Fibroblast of skin of right biceps (primary cell): ENCODE results near the gene CRBN.

ENCODE experiments used
- DNase-seq: peaks from one replicate; pipeline ENCODE4 v3.0.0-alpha.2; 2013

Gene CRBN

GRCh38 chr3:3170998-3171397 lies 8.5 kb downstream of the CRBN start:
- DNase-seq, result peak; percentile 15

- DNase-seq, result no peak
Measured at GRCh38 chr3:3165650-3166049, 13.8 kb downstream of the CRBN start.

- DNase-seq, result no peak
Measured at GRCh38 chr3:3165241-3165640, 14.2 kb downstream of the CRBN start.

DNA sequence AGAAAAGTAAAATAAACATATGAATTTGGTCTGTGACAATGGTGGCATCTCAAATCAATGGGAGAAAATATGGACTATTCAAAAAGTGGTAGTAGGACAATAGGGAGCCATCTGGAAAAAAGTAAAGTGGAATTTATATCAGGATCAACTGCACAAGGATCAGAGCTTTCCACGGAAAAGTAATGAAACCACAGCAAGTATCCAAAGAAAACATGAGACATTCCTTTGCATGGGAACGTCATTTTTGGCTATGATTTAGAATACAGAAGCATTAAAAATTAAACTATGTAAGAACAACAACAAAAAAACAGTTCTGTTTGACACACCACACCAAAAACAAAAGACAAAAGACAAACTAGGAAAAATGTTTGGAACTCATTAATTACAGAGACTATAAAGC lies 18.7 kb downstream of the CRBN start:
- no peak for DNase-seq

GRCh38 chr3:3157484-3157883 lies 22.0 kb downstream of the CRBN start:
- no peak for DNase-seq

DNA sequence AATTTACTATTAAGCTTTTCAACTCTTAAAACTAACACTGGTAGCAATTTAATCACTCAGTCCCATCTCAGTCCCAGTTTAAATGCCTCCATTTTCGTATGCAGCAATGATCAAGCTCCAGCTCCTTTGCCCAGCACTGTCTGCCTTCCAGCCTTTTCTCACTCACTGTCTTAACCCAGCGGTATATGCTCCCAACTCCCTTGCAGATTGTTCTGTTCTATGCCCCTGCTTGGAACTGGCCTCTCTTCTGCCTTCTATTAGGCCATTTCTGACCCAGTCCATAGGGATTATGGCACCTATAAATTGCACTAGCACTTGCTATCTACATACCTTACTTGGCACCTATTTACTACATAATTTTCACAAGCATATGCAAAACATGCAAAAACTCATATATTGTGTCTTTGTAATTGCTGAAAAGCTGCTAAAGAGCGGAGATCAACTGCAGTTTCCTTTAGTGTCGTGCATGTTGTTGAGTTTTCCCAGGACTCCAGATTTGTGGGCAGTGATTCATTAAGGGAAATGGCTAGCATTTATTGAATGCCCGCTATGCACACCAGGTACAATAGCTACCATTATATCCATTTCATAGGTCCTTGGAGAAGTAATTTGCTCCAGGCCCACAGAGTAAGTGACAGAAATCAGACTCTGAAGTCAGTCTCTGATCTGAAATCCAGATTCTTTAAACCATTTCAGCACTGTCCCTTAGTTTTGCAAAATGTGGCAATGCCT lies 24.4 kb downstream of the CRBN start:
- no peak for DNase-seq

DNA sequence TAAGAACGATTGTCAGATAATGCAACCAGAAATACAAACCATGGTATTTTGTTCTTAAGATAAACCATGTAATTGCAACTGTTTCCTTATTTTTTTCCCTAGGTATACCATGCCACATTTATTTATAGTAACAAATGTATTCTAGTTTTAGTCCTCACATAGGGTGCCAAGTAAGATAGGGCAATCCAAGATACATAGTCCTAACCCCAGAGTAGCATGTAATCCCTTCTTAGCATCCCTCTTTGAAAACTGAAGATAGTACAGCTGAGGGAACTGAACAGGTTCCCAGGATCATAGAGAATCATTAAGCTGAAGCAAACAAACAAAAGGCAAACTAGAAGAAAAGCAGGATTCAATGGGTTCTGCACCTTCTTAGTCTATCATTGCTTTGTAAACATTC lies 28.0 kb downstream of the CRBN start:
- no peak for DNase-seq

- DNase-seq, result no peak
Measured at GRCh38 chr3:3149560-3149959, 29.9 kb downstream of the CRBN start.

DNA sequence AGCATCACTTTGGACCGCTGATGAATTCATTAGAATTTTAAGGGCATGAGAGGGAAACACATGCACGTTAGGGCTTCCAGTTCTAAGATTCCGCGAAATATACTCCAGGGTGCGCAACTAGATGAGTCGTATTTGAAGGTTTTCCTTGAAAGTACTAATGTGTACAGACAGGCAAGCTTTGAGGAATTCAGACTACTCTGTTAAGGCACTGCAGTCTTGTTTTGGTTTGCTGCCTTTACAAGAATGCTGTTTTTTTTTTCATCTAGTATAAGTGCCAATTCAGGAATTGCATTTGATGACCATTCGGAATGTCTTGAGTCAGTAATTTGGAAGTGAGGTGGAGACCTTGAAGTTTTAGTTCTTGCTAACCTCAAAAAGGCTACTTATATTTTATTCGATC lies 33.7 kb downstream of the CRBN start:
- DNase-seq, result peak; percentile 30

DNA sequence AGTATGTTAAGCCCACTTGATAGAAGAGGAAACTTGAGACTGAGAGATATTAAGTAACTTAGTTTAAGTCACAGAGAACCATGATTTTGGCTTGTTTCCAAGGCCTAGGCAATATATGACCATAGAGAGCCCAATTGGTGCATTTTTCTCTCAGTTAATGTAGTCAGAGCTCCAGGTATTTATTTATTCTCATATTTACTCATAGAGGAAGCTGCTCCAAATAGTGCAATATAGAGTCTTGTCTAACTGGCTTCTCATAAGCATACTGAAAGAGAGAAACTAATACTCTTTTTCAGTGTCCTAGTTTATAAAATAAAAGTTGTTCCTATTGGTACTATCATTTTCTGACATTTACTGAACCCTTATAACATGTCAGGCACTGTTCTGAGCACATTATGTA lies 37.6 kb downstream of the CRBN start:
- no peak for DNase-seq

- no peak for DNase-seq
Measured at GRCh38 chr3:3137526-3137925, 42.0 kb downstream of the CRBN start.

DNA sequence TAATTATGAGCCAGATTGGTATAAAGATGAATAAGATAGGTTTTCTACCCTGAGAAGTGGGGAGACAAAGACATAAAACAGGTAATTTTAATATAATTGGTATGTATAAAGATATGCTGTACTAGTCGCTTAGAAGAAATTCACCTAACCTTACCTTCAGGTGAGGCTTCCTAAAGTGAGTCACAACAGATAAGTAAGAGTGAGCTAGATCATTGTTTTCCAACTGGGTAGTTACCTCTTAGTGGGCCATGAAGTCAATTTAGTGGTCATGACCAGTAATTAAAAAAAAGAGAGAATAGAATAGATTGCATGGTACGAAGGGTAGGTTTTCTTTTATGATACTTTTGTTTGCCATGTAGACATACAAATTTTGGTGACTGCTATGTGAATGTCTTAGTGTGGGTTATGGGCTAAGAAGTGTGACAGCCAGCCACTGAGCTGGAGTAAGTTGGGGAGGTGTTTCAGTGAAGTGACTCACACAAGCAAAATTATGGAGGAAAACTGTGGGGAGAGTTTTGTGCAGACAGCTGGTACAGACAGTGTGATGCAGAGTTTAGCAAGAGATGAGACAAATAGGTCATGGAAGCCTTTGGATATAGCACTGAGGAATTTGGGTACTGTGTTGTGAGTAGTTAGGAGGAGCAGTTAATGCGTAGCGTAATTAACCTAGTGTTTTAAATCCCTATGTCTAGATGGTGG lies 44.6 kb downstream of the CRBN start:
- peak; percentile 7 for DNase-seq

GRCh38 chr3:3133500-3133899 lies 46.0 kb downstream of the CRBN start:
- no peak for DNase-seq

DNA sequence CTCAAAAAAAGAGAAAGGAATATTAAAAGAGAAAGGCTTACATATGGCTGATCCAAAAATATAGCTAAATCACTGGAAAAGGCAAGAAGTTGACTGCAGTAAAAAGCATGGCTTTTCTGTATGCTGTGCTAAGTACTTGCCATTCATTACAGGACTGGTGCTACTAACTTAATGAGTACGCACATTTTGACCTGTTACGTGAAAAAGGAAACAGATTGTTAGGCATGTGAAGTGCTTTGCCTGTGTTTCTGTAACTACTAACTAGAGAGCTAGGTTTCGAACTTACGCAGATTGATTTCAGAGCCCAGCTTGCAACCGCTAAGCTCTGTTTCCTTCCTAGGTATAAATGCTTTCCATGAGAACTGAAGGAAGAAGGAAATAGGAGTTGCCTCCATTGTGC lies 49.9 kb downstream of the CRBN start:
- DNase-seq, result no peak

- DNase-seq, result peak; percentile 26
Measured at GRCh38 chr3:3127432-3128010, 52.0 kb downstream of the CRBN start.

DNA sequence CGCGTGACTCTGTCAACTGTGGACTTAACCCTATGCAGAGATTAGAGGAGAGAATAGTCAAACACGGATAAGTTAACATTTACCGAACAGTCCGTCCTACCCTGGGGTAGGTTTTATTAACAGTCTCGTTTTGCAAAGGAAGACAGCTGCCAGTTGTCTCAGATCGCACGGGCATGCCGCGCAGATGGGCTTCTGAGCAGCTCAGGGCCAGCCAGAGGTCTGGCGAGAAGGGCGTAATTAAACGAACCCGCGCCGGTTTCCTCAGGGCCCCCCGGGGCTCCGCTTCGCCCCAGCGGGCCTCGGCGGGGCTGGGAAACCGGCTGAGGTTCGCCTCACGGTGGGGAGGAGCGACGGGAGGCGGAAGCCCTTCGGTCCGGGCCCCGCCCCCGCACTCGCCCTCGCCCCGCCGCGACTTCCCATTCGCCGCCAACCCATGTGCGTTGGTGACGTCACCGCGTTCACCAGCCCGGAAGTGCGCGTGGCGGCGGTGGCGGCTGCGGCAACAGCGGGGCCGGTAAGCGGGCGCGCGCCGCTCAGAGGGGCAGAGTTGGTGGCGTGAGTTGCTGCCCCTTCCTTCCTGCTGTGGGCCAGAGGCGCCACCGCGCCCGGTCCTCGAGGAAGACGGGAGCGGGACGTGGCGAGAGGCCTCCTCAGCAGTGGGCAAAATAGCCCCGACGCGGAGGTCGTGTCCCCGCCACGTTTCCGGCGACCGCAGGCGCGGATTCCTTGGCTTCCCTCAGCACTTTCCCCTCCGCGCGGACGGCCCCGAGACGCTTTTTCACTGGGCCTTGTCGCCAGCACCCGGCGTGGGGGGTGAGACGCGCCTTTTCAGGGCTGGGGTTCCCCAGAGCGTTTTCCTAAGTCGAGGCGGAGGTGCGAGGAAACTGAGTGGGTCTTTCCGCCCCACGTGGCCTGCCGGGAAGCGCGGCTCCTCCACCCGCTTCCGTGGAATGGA lies 52.7 kb downstream of the CRBN start, which contains the start of gene TRNT1:
TRNT1 (plus strand) TSS at position 464 of the 955 bp plus-strand sequence. CDS start 2,101 bp downstream, outside the sequence.
- peak; percentile 94 for DNase-seq

GRCh38 chr3:3125977-3126376 lies 53.5 kb downstream of the CRBN start:
- DNase-seq, result no peak

GRCh38 chr3:3119393-3119851 lies 60.1 kb downstream of the CRBN start:
- DNase-seq, result peak; percentile 12

- no peak for DNase-seq
Measured at GRCh38 chr3:3117651-3118050, 61.8 kb downstream of the CRBN start.

GRCh38 chr3:3113042-3113709 lies 66.3 kb downstream of the CRBN start:
- DNase-seq, result no peak

DNA sequence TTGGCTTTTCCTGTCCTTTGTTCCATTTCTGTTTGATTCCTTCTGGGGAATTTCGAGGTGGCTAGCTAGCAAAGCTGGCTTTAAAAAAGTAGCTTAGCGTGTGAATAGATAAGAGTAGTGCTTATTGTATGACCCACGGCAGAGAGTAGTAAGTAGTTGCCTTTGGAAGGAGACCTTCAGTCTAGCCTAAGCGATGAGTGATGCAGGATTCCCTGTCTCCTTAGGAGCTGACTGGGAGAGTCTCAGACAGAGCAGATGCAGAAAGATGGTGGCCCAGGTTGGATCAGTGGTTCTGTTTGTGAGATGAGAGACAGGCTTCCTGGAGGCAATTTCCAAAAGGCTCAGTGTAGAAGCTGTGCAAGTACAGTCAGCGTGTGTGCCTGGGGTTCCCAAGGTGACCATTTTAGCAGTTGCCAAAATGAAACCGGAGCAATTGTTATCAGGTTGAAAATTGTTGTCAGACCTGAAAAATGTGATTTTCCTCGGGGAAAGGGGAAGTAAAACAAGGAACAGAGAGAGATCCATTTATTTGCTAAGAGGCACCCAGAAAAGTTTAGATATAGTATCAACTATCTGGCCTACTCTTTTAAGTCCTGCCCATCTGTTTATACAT lies 68.6 kb downstream of the CRBN start:
- DNase-seq, result no peak

GRCh38 chr3:3110299-3110630 lies 69.2 kb downstream of the CRBN start, which contains the start of gene IL5RA:
IL5RA (minus strand) TSS chr3:3110374; CDS start chr3:3104984, 5,390 bp downstream.
- no peak for DNase-seq
